ENCODE measurements around the gene RNF34.

DNA sequence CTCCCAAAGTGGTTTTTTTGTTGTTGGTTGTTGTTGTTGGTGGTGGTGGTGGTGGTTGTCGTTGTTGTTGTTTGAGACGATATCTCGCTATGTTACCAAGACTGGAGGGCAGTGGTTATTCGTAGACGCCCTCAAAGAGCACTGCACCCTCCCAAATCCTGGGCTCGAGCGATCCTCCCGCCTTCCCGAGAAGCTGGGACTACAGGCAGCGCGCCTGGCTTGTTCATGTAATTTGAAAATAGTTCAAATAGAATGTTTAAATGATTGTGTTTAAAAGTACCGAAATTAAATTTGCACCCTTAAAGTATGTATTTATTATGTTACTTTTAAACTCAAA lies 47.3 kb upstream of the RNF34 start:
- TF ChIP-seq, protein P1, sequence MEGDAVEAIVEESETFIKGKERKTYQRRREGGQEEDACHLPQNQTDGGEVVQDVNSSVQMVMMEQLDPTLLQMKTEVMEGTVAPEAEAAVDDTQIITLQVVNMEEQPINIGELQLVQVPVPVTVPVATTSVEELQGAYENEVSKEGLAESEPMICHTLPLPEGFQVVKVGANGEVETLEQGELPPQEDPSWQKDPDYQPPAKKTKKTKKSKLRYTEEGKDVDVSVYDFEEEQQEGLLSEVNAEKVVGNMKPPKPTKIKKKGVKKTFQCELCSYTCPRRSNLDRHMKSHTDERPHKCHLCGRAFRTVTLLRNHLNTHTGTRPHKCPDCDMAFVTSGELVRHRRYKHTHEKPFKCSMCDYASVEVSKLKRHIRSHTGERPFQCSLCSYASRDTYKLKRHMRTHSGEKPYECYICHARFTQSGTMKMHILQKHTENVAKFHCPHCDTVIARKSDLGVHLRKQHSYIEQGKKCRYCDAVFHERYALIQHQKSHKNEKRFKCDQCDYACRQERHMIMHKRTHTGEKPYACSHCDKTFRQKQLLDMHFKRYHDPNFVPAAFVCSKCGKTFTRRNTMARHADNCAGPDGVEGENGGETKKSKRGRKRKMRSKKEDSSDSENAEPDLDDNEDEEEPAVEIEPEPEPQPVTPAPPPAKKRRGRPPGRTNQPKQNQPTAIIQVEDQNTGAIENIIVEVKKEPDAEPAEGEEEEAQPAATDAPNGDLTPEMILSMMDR (IDR thresholded peaks at IDR 0.05 in 4 of 5, conservative IDR thresholded peaks at IDR 0.05 in 1 of 5), result no peak
- no peak for TF ChIP-seq POLR2A (IDR thresholded peaks at IDR 0.05)
